GM03348 (cell line): ENCODE measurements around the gene RRP8.

ENCODE experiments used
- DNase-seq: peaks from one replicate; pipeline ENCODE4 v3.0.0; 2012; ENCODE audit warnings: low spot score

Gene RRP8

GRCh38 chr11:6617315-6617781 is 13.9 kb upstream of the RRP8 start:
- DNase-seq: no peak

DNA sequence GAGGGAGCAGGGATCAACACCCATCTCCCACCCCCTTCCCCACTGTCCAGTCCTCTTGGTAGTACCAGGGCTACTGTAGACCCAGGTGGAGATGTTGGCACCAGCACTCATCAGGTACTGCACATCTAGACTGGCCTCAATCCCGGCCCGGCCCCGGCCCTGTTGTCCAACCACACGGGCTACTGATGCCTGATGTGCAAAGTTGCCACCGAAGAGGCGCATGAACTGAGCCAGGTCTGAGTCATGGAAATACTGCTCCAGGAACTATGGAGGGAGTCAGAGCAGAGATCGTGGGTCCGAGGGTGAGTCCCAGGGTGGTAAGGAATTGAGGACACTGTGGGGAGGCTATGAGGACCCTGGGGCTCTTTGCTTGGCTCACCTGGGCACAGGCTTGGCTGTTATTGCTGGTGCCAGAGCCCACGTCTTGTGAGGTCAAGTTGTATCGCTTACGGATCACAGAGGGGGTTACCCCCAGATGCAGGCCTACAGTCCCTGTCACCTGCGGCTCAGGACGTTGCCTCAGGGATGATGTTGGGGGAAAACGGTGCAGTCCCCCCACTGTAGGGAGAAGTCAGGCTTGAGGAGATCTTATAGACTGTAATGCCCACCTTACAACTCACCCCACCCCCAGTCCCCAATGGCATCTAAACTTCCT is 13.3 kb upstream of the RRP8 start:
- no peak for DNase-seq

GRCh38 chr11:6615882-6616585 is 12.6 kb upstream of the RRP8 start:
- DNase-seq: no peak

DNA sequence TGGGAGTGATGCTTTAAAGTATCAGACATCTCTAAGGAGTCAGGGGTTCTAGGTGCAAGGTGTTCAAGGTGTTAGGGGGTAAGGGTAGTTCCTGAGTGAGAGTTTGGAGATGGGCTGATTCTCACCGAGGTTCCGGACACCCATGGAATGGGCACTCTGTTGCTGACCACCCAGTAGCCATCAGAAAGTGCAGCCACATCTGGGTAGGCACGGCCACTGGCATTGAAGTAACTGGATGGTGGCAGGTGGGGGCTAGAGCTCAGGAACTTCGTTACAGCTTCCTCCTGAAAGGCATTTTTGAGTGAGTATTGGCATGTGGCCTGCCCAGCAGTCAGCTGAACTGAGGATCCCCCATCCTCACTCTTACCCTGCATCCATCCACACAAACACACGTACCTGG is 11.6 kb upstream of the RRP8 start:
- no peak for DNase-seq

GRCh38 chr11:6614446-6614845 is 11.0 kb upstream of the RRP8 start:
- no peak for DNase-seq

DNA sequence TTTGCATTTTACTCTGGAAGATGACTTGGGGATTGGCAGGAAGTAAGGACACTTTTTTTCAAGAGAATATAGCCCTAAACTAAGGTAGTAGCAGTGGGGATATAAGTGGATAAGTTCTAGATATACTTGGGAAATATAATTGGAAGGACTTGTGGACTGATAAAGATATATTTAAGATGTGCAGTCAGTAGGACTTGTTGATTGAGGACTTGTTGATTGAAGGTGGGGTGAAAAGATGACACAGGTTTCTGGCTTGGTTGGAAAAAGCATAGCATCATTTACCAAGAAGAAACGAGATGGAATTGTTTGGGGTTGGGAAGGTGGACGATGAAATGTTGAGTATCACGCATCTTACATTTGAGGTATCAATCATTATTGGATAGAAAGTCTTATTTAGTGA is 10.1 kb upstream of the RRP8 start:
- no peak for DNase-seq

GRCh38 chr11:6612213-6613041 is 9.0 kb upstream of the RRP8 start, which contains the start of gene TAF10:
Gene TAF10, minus strand, starts transcription at chr11:6612216. Its CDS starts 27 bp downstream, at chr11:6612189.
- DNase-seq: peak; percentile 96

GRCh38 chr11:6611963-6612212 is 8.5 kb upstream of the RRP8 start:
- DNase-seq: no peak

DNA sequence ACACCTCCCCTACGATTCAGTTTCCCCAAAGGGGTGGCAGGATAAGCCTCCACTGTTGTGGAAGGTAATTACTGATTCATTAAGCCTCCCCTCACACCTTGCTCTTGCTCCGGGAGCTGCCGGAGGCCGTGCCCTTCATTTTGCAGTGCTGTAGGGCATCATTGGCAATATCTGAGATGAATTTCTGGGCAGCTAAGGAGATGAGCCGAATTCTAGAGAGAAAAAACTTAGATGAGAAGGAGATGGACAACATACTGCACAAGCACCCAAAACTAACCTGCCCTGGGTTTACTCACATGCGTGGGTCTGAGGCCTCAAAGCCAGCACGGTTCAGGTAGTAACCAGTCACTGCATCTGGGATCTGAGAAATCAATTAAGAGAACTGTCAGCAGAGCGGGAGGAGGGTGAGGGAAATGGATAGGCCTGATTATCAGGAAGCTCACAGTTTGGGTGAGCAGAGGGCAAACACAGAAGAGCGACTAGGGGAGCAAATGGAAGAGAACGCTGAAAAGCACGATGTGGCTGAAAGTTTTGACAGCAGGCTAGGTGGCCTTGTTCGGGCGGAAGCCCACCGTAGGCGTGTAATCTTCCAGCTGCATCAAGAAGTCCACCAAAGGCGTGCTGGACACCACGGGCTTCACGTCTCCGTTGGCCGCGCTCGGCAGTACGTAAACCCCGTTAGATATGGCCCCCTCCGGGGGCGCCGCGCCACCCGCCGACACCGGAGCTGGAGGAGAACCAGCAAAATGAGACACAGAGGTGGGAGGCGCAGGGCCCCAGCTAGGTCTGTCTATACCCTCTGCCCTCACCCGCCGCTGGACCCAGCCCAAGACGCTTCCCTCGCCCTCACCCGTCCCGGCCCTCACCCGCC is 7.9 kb upstream of the RRP8 start:
- peak; percentile 37 for DNase-seq

DNA sequence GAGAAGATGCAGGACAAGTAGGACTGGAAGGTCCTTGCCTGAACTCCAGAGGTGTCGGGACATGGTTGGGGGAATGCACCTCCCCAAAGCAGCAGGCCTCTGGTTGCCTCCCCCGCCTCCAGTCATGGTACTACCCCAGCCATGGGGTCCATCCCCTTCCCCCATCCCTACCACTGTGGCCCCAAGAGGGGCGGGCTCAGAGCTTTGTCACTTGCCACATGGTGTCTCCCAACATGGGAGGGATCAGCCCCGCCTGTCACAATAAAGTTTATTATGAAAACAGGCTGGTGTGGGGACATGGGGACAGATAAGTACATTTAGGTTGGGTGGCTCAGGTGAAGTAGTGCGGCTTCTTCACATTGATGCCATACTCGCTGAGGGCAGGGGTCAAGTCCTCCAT is 7.2 kb upstream of the RRP8 start:
- no peak for DNase-seq

GRCh38 chr11:6609502-6610015 is 6.1 kb upstream of the RRP8 start:
- no peak for DNase-seq

GRCh38 chr11:6608726-6609501 is 5.5 kb upstream of the RRP8 start:
- no peak for DNase-seq

DNA sequence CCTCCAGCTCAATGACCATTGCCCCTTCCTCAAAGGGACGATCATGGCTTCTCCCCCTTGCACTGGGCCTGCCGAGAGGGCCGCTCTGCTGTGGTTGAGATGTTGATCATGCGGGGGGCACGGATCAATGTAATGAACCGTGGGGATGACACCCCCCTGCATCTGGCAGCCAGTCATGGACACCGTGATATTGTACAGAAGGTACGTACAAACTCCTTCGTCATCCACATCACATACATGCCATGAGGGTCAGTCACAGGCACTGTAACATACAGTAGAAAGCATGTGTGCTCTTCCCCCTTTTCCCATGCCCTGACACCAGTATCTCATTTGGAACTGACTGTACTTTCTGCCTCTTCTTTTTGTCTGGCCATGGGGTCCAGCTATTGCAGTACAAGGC is 4.6 kb upstream of the RRP8 start:
- DNase-seq: no peak

- DNase-seq: no peak
Measured at GRCh38 chr11:6607190-6607795, 3.9 kb upstream of the RRP8 start.

GRCh38 chr11:6606471-6607189 is 3.2 kb upstream of the RRP8 start:
- peak; percentile 96 for DNase-seq

DNA sequence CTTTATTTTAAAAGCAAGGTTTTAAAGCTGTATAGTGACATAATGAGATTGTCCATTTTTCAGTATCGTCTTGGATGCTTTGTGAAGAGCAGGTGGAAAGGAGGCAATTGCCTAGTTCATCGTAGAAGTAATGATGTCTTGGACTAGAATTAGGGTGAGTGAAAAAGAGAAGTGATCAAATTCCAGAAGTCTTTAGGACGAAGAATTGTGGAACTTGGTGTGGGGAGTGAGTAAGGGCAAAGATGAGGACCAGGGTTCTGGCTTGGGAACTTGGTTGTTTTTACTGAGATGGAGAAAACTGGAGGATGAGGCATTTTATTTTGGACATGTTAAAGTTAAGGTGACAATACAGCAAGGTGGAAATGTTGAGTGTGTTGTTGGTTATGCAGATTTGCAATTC is 1.4 kb upstream of the RRP8 start:
- no peak for DNase-seq

- peak; percentile 75 for DNase-seq
Measured at GRCh38 chr11:6604081-6604626, 738 bp upstream of the RRP8 start.

- no peak for DNase-seq
Measured at GRCh38 chr11:6602096-6602940, 1.1 kb downstream of the RRP8 start.

DNA sequence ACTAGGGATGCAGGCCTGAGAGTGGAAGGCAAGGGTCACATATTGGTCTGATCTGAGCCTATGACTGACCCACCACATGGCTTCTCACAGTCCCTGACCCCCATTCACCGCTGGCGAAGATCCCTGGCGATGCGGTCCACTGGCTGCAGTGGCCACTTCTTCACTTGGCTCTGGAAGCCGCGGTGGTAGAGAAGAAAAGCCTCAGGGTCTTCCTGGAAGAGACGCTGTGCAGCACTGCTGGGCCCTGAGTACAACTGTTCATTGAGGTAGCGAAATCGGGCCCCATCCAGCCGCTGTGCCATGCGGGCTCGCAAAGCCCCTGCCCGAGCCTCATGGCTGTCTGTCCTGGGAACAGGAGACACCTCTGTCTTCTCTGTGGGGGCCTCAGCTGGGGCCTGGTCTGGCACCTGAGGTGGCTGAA is 2.4 kb downstream of the RRP8 start:
- no peak for DNase-seq
